GM21619 (cell line): ENCODE data around the gene EYS.

Experiments used
- ATAC-seq: cut with Tn5 transposase; IDR thresholded peaks from one replicate; pipeline ENCODE4 v1.9.1; 2021; ENCODE audit not compliant: unreplicated experiment

Gene EYS

GRCh38 chr6:63714091-63714490 is 1992.9 kb downstream of the EYS start:
- no peak for ATAC-seq

DNA sequence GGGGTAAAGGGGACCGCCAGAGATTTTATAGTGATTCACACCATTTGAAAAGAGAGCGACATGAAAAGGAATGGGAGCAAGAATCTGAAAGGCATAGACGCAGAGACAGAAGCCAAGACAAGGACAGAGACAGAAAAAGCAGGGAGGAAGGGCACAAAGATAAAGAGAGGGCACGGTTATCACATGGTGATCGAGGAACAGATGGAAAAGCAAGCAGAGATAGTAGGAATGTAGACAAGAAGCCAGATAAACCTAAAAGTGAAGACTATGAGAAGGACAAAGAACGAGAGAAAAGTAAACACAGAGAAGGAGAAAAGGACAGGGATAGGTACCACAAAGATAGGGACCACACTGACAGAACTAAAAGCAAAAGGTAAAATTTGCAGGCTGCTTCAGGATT is 1993.7 kb downstream of the EYS start:
- no peak for ATAC-seq

DNA sequence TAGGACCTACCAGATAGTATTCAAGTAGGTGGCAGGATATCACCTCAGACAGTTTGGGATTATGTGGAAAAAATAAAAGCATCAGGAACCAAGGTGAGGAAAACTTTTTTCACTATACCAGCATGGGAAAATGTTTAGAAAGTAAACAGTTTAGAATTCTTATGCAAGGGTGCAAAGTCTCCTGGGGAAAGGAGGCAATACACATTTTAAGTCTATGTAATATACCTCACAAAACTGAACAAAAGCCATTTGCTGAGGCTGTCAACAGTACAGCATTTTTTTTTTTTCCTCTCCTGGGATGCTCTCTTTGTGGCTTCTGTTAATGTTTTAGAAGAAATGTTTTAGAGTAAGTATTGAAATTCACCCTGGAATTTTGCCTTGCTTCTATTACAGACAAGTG is 1997.9 kb downstream of the EYS start:
- no peak for ATAC-seq

DNA sequence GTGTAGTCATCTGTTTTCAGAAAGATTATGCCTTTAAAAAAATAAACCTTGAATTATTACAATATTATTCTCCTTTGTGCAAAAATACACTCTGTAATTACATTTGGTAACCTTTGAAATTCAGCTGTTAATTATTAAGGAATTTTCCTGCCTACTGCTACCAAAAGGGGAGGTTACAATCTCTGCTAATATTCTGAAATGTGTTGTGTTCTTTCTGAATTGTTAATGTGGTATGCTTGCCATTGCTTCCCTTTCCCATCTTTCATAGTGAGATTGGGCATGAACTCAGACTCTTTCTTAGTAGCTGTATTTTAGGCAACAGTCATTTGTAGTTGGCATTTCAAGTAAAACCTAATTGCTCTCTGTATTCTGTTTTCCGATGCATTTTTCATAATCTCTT is 1998.4 kb downstream of the EYS start:
- ATAC-seq: no peak

DNA sequence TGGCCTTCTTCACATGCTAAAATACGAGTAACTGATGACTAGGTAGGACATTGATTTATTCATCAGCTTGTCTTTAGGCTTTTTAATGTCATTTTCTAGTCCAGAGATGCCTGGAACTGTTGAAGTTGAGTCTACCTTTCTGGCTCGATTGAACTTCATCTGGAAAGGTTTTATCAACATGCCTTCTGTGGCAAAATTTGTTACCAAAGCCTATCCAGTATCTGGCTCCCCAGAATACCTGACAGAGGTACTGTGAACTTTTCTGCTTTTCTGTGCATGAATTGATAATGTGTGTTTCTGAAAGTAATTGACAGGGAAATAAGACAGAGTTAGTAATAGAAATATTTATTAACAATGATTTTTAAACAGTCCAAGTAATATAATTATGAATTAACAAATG is 2000.4 kb downstream of the EYS start:
- ATAC-seq: no peak

DNA sequence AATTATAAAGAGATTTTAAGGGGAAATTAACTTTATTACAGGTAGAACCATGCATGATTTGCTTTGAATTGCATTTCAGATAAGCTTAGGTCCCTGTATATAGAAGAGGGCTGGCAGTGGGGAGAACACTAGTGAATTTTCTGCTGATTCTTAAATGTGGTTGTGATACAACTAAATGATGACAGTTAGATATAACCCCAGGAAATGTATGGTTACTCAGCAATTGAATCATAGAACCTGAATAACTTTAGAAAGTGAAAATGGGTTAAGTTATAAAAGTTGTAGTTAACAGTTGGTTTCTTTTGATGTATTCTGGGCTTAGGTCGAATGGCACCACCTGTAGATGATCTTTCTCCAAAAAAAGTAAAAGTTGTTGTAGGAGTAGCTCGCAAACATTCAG is 2001.3 kb downstream of the EYS start:
- ATAC-seq: no peak

- no peak for ATAC-seq
These were observed 2016.8 kb downstream of the EYS start for GRCh38 chr6:63690221-63690620.

- no peak for ATAC-seq
These were observed 2017.6 kb downstream of the EYS start for GRCh38 chr6:63689421-63689820.

DNA sequence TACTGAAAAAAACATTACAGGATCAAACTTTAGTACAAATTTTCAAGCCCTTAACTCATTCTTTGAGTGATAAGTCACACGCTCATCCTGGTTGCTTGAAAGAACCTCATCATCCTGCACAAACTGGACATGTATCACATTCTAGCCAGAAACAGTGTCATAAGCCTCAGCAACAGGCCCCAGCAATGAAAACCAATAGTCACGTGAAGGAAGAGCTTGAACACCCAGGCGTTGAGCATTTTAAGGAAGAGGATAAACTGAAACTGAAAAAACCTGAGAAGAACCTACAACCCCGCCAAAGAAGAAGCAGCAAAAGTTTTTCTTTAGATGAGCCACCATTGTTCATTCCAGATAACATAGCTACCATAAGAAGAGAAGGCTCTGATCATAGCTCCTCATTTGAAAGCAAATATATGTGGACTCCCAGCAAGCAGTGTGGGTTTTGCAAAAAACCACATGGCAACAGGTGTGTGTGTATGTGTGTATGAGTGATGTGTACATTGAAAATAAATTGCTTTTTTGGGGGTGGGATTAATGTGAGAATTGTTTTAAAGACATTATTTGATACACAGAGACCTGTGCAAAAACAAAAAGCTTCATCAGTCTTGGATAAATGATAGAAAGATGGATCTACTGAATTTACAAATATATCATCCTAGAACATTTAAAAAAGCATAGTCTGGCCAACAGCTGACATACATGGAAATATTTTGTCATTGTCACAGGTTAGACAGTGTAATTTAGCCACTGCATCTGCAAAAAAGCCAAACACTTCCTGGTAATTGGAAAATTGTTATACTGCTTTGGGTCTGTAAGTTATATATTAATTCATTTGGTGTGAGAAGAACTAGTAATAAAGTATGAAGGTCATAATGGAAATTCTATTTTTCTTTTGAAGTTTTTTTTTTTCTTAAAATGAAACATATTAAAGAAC is 2021.3 kb downstream of the EYS start:
- peak; percentile 87 for ATAC-seq

DNA sequence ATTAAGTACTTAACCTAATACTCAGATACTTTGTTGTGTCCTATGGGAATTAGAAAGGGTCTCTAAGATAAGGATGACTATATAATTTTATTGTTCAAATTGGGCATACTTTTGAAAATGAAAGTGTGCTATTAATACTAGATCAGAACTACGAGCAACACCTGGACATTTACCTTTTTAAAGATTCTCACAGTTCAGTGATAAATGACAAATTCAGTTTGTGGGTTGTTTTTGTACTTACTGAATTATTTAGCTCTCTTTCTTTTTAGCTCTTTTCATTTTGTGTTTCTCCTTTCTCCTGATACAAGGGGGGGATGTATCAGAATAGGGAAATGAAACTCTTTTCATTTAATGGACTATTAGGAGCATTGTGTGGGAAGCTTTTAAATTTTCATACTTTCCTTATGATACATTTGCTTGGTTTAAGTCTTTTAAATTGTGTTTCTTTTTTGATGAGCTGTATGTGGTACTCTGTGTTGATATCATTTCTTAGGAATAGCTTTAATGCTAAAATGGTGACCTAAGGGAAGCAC is 2023.9 kb downstream of the EYS start:
- no peak for ATAC-seq

DNA sequence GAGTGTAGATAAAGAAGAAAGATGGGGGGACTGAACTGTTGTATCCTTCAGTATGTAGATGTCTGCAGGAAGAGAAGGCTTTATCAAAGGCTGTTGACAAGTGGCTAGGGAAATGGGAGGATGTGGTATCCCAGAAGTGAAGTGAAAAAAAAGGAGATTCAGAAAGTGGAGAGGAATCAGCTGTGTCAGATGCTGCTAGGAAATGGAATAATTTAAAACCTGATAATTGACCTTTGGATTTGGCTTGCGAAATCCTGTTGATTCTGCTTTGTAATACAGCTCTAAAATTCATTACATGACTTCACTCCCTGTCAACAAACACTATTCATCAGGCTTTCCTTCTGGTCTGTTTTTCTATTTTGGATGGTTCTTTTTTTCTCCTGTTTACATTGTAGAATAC is 2029.7 kb downstream of the EYS start:
- ATAC-seq: no peak

DNA sequence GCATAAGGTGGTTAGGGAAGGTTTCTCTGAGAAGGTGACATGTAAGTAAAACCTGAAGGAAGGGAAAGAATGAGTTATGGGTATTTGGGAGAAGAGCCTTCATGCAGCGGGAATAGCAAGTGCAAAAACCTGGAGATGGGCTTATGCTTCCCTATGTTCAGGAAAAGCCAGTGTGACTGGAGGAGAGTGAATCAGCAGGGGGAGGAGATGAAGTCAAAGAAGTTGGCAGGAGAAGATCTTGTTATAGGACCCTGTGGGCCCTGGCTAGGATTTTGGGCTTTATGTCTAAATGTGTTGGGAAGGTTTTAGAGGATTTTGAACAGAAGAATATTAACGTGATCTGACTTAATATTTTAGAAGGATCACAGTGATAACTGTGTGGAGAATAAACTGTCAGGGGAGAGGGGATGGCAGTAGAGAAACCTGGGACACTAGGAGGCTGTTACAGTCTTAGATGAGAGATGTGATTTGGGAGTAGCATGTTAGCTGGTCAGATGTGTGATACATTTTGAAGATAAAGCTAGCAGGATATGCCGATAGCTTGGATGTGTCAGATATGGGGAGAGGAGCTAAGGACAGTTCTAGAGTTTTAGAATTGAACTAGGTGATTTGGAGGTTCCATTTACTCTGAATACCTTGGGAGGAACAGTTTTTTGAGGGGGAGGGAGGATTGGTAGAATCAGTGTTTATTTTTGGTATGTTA is 2030.5 kb downstream of the EYS start:
- no peak for ATAC-seq

- no peak for ATAC-seq
These were observed 2031.9 kb downstream of the EYS start for GRCh38 chr6:63675138-63675537.

DNA sequence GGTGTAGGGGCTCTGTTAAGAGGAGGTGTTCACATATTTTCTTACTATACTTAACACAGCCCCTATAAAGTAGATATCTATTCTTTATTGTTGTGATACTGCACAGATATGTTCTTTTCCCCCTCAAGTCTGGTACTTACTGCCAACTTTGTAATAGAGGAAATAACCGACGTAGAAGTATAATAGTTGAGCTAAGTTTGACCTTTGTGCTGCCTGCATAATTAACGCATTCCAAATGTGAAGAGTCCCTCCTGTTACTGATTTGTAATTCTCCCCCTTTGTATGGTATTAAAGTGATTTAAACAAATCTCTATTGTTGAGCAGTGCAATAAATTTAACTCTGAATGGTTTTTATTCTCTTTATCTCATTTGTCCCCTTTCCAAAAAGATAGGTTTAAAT is 2032.4 kb downstream of the EYS start:
- ATAC-seq: no peak

DNA sequence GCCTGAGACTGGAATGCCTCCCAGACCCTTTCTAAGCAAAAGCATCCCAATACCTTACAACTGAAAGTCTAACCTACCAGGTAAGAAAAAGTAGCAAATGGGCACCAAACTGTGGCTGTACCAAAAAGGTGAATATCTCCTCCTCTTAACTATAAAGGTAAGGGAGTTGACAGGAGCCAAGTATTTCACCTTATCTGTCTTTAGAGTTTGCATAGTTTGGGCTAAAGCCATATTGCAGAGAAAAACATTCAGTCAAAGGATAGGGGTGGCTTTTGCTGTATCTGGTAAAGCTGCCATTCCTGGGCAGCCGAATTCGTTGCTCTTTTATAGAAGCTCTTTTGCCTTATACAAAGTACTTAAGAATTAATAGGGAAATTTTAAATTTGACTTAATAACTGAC is 2033.3 kb downstream of the EYS start:
- no peak for ATAC-seq

- no peak for ATAC-seq
These were observed 2034.4 kb downstream of the EYS start for GRCh38 chr6:63672582-63673129.

- ATAC-seq: no peak
These were observed 2035.8 kb downstream of the EYS start for GRCh38 chr6:63671098-63671754.
